Neural progenitor cell (in vitro differentiated cells): ENCODE data around the gene MPPED1. TPM values are rescaled to one million over a fixed set of nuclear protein-coding genes. Genes with fewer than 3 reads are reported as not detected.

Source experiments
- DNase-seq: peaks from one replicate; pipeline ENCODE4 v3.0.0-alpha.2; 2016; ENCODE audit warnings: low spot score
- H2AFZ ChIP-seq: fragments of 200-600 bp; sonication (generic); replicated peaks from 2 replicates; pipeline ENCODE4 v1.6.1; 2016; ENCODE audit warnings: antibody characterized with exemption
- H3F3A ChIP-seq: fragments of 200-600 bp; sonication (generic); 2 replicates; pipeline ENCODE4 v1.6.1; 2016; ENCODE audit warnings: antibody characterized with exemption, low read depth
- H3K27ac ChIP-seq: fragments of 200-600 bp; sonication (generic); 2 replicates; pipeline ENCODE4 v1.5.1; 2016; ENCODE audit warnings: mild to moderate bottlenecking
- H3K27me3 ChIP-seq: fragments of 200-600 bp; sonication (generic); 2 replicates; pipeline ENCODE4 v1.6.1; 2016; ENCODE audit warnings: mild to moderate bottlenecking, moderate library complexity
- H3K36me3 ChIP-seq: fragments of 200-600 bp; sonication (generic); 2 replicates; pipeline ENCODE4 v1.5.1; 2016
- H3K4me1 ChIP-seq: fragments of 200-600 bp; sonication (generic); 2 replicates; pipeline ENCODE4 v1.6.1; 2016; ENCODE audit warnings: mixed run types
- H3K4me2 ChIP-seq: fragments of 200-600 bp; sonication (generic); 2 replicates; pipeline ENCODE4 v1.6.1; 2016
- H3K4me3 ChIP-seq: fragments of 200-600 bp; sonication (generic); 2 replicates; pipeline ENCODE4 v1.5.1; 2016
- H3K79me2 ChIP-seq: fragments of 200-600 bp; sonication (generic); 2 replicates; pipeline ENCODE4 v1.6.1; 2016; ENCODE audit warnings: low read depth
- H3K9ac ChIP-seq: fragments of 200-600 bp; sonication (generic); 2 replicates; pipeline ENCODE4 v1.6.1; 2016
- H3K9me3 ChIP-seq: fragments of 200-600 bp; sonication (generic); 2 replicates; pipeline ENCODE4 v1.5.1; 2016; ENCODE audit warnings: low read depth
- H4K20me1 ChIP-seq: fragments of 200-600 bp; sonication (generic); 2 replicates; pipeline ENCODE4 v1.6.1; 2016; ENCODE audit warnings: low read depth
- H3K27ac Mint-ChIP-seq: 3 replicates; pipeline ENCODE4 v1.8.0; 2021; ENCODE audit warnings: mixed read lengths
- H3K27me3 Mint-ChIP-seq: 2 replicates; pipeline ENCODE4 v1.8.0; 2022; ENCODE audit warnings: low read depth, mild to moderate bottlenecking, inconsistent platforms, moderate library complexity, mixed read lengths; ENCODE audit not compliant: insufficient read depth
- H3K36me3 Mint-ChIP-seq: 3 replicates; pipeline ENCODE4 v1.8.0; 2021; ENCODE audit warnings: mixed read lengths
- H3K4me1 Mint-ChIP-seq: 3 replicates; pipeline ENCODE4 v1.8.0; 2021; ENCODE audit warnings: mixed read lengths
- H3K4me3 Mint-ChIP-seq: 3 replicates; pipeline ENCODE4 v1.8.0; 2021; ENCODE audit warnings: mild to moderate bottlenecking, moderate library complexity, mixed read lengths
- H3K9me3 Mint-ChIP-seq: 3 replicates; pipeline ENCODE4 v1.8.0; 2020; ENCODE audit warnings: mixed read lengths
- CTCF ChIP-seq: fragments of 200-600 bp; sonication (generic); IDR thresholded peaks from 2 replicates; pipeline ENCODE4 v1.5.1; 2017; ENCODE audit warnings: antibody characterized with exemption, mild to moderate bottlenecking
- EZH2 ChIP-seq: fragments of 200-600 bp; sonication (generic); IDR thresholded peaks from 2 replicates; pipeline ENCODE4 v1.6.1; 2017; ENCODE audit warnings: antibody characterized with exemption, mild to moderate bottlenecking, moderate library complexity
- EZH2phosphoT487 ChIP-seq: fragments of 200-600 bp; sonication (generic); IDR thresholded peaks from 2 replicates; pipeline ENCODE4 v1.6.1; 2017; ENCODE audit warnings: antibody characterized with exemption
- total RNA-seq: library from RNA; depleted of rRNA; stranded (reverse); fragments of >200 nt; gene quantifications from 2 replicates; pipeline ENCODE4 v1.2.3, GENCODE V29; 2015; ENCODE audit warnings: low replicate concordance

The MPPED1 gene
- total RNA-seq, 1 donor from 2014 or later = 2.0 TPM

GRCh38 chr22:43417555-43417954 is 5.7 kb downstream of the MPPED1 start:
- Mint-ChIP-seq H3K27ac (no peak overlapping the region), H3K27me3 (peaks cover 35% of the 10 kb centered on the region)

DNA sequence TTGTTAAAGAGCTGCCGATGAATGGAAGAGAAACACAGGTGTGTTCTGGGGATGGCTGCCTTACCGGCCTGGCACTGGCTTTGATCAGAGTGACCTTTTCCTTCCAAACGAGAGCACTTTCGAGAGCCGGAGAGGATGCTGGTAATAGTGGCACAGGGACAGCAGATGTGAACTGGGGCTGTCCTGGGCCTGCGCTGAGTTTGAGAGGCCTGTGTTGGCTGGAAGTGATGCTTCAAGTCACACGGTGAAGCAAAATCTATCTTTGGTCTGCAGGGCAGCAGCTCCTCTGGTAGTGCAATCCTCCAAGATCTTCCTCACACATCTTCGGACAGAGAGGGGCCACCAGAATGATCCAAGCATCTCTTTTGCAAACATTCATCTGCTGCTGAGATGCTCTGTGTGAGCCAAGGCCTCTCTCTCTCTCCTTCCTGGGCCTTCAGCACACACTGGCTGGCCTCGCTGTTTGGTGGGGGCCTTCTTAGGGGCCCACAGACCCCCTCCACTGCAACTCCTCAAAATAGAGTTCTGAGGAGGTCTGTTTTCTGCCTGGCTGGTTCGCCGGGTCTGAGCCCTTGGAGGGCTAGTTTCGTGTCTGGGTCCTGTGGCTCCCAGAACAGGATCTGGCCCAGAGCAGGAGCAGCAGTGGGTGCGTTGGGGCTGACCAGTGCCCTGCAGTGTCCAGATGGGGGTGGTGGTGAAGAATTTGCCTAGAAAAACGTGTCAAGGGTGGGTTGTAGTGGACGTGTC is 6.4 kb downstream of the MPPED1 start:
- Histone ChIP-seq H3K9me3 (no peaks in the 10 kb centered on the region), H2AFZ (no peak overlapping the region), H3K36me3 (no peaks in the 10 kb centered on the region), H3K79me2 (no peaks in the 10 kb centered on the region), H3K4me3 (no peak overlapping the region), H3K9ac (no peak overlapping the region), H3K27ac (no peak overlapping the region), H3K4me2 (peak overlapping the region; percentile 22), H3K27me3 (peaks cover 16% of the 10 kb centered on the region), H3K4me1 (peaks cover 64% of the 10 kb centered on the region), H4K20me1 (peaks cover 3% of the 10 kb centered on the region), H3F3A (peaks cover 25% of the 10 kb centered on the region)
- Mint-ChIP-seq H3K27me3 (peaks cover 29% of the 10 kb centered on the region), H3K27ac (no peak overlapping the region), H3K9me3 (no peaks in the 10 kb centered on the region), H3K4me1 (peaks cover 34% of the 10 kb centered on the region), H3K36me3 (no peaks in the 10 kb centered on the region), H3K4me3 (no peak overlapping the region)
- DNase-seq = no peak
- TF ChIP-seq CTCF (no peak), EZH2 (no peak), EZH2phosphoT487 (no peak)

More at GRCh38 chr22:43417555-43417954, 5.7 kb downstream of the MPPED1 start:
- Histone ChIP-seq H4K20me1 (peaks cover 3% of the 10 kb centered on the region), H3K9ac (no peak overlapping the region), H3K9me3 (no peaks in the 10 kb centered on the region), H3K79me2 (no peaks in the 10 kb centered on the region), H3K4me3 (no peak overlapping the region), H2AFZ (no peak overlapping the region), H3K4me2 (peak overlapping the region; percentile 8), H3K27ac (peak overlapping the region; percentile 13), H3K4me1 (peaks cover 69% of the 10 kb centered on the region), H3F3A (peaks cover 31% of the 10 kb centered on the region), H3K36me3 (no peaks in the 10 kb centered on the region), H3K27me3 (peaks cover 23% of the 10 kb centered on the region)
- Mint-ChIP-seq H3K9me3 (no peaks in the 10 kb centered on the region), H3K4me1 (peaks cover 41% of the 10 kb centered on the region), H3K36me3 (no peaks in the 10 kb centered on the region), H3K4me3 (no peak overlapping the region)
- TF ChIP-seq CTCF (no peak), EZH2 (no peak), EZH2phosphoT487 (no peak)
- peak; percentile 38 for DNase-seq

GRCh38 chr22:43419371-43420080 is 7.7 kb downstream of the MPPED1 start:
- Histone ChIP-seq H3K36me3 (no peaks in the 10 kb centered on the region), H3K27ac (no peak overlapping the region), H3K4me2 (peak overlapping the region; percentile 22), H4K20me1 (no peaks in the 10 kb centered on the region), H3K9me3 (no peaks in the 10 kb centered on the region), H3K27me3 (peaks cover 4% of the 10 kb centered on the region), H3K9ac (no peak overlapping the region), H3K4me3 (no peak overlapping the region), H2AFZ (no peak overlapping the region), H3F3A (peaks cover 12% of the 10 kb centered on the region), H3K4me1 (peaks cover 63% of the 10 kb centered on the region), H3K79me2 (no peaks in the 10 kb centered on the region)
- Mint-ChIP-seq H3K9me3 (no peaks in the 10 kb centered on the region), H3K4me3 (peak overlapping the region; percentile 28), H3K27me3 (peaks cover 22% of the 10 kb centered on the region), H3K4me1 (peaks cover 22% of the 10 kb centered on the region), H3K36me3 (no peaks in the 10 kb centered on the region), H3K27ac (peak overlapping the region; percentile 34)
- DNase-seq = no peak
- TF ChIP-seq EZH2phosphoT487 (no peak), EZH2 (no peak), CTCF (no peak)
